LNCAP (cell line): ENCODE data around the gene LRSAM1.

Experiments
- TF ChIP-seq, protein P1 (sequence below): fragments of 450-650 bp; IDR thresholded peaks from 2 replicates; pipeline ENCODE4 v1.5.1; 2017; ENCODE audit warnings: mild to moderate bottlenecking

The LRSAM1 gene

DNA sequence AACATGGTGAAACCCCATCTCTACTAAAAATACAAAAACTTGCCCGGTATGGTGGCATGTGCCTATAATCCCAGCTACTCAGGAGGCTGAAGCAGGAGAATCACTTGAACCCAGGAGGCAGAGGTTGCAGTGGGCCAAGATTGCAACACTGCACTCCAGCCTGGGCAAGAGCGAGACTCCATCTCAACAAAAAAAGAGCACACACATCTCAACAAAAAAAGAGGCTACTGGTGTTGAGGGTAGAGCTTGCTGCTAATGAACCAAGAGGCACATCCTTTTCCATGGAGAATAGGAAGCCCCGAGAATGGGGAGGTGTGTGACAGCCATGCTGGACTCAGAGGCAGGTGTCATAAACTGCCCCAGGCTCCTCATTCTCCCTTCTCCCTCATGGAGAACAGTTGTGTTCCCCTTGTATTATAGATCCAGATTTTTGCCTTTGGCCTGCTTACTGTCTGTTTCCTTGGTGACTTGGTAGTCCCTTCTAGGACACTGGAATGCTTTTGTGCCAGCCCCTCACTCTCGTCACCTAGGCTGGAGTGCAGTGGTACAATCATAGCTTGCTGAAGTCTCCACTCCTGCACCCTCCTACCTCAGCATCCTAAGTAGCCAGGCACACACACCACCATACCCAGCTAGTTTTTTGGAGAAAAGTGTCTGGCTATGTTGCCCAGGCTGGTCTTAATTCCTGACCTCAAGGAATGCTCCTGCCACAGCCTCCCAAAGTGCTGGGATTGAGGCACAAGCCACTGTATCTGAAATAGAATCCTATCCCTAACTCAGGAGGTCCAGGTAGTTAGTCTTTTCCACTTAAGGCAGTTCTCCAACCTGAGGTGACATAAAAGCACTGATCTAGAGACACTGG lies 5.2 kb upstream of the LRSAM1 start:
- TF ChIP-seq, protein P1, sequence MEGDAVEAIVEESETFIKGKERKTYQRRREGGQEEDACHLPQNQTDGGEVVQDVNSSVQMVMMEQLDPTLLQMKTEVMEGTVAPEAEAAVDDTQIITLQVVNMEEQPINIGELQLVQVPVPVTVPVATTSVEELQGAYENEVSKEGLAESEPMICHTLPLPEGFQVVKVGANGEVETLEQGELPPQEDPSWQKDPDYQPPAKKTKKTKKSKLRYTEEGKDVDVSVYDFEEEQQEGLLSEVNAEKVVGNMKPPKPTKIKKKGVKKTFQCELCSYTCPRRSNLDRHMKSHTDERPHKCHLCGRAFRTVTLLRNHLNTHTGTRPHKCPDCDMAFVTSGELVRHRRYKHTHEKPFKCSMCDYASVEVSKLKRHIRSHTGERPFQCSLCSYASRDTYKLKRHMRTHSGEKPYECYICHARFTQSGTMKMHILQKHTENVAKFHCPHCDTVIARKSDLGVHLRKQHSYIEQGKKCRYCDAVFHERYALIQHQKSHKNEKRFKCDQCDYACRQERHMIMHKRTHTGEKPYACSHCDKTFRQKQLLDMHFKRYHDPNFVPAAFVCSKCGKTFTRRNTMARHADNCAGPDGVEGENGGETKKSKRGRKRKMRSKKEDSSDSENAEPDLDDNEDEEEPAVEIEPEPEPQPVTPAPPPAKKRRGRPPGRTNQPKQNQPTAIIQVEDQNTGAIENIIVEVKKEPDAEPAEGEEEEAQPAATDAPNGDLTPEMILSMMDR, result no peak

DNA sequence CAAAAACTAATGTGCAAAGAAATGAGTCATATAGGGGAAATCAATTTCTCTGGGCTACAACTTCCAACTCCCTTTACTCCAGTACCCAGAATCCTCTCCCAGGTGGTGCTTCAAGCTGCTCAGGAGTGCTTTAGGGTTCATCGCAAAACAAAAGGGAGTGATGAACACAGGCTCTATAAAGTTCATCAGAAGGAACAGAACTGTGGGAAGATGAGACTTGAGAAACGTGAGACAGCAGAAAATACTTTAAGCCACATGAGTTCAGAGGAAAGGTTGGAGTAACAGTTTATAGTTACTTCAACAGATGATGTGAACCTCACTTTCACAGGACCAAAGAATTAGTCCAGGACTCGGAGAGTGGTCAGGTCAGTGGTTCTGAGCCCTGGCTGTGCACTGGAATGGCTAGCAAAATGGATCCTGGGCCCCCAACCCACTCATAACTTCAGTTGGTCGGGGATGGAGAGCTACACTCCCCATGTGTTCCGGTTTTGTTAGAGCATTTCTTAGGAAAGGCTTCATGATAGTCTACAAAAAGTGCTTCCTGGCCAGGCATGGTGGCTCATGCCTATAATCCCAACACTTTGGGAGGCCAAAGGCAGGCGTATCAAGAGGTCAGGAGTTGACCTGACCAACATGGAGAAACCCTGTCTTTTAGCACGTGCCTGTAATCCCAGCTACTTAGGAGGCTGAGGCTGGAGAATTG lies 4.4 kb upstream of the LRSAM1 start:
- TF ChIP-seq, protein P1, result no peak

DNA sequence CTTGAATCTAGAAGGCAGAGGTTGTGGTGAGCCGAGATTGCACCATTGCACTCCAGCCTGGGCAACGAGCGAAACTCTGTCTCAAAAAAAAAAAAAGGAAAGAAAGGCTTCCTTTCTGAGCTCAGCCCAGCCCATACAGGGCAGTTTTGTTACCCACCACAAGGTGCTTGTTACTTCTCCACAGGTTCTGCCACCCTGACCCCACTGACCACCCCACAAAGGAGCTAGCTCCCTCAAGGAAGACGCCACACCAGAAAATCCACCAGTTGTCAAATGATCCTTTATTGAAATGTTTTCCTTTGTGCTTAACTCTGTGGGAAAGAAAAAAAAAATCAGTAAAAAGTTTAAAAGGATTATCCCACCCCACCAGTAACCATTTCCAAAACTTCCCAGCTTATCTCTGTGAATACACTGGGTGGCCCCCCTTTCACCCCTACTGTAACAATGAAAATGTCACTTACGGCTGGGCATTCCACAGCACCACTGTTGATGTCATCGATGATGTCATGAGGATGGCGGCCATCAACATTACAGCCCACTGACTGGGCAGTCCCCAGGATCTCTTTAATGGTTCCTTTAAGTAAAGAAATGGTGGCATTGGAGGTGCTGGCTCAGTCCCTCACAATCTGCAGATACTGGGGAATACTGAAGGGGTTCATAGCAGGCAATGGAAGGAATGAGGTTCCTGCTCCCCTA lies 3.7 kb upstream of the LRSAM1 start:
- TF ChIP-seq, protein P1, result no peak

DNA sequence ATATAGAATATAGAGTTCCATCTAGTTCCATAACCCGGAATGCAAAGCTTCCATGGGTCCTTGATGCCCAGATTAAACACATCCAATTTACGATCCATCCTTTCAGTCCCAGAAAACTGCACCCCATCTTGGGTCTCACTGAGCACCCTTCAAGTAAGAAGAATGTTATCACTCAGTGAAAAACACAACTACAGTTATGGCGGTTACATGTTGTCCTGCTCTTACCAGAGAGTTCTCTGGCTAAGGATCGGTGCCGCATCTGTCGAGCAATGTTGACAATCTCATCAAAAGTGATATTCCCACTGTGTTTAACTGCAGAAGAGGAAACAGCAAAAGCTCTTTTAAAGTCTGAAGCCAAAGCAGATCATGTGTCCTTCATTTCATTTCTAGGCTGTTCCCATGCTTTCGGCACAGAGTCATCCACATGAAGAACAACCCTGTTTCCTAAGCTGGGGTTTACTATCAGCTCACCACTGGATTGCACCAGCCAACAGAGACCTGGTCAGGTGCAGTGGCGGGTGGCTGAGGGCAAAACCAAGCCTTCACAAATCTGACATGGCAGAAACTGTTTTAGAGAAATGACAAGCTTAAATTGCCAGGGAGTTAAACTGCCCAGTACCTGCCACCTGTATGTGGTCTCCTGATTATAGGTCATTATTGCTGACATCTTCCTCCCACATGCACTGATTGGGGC lies 3.1 kb upstream of the LRSAM1 start:
- TF ChIP-seq, protein P1, result no peak

DNA sequence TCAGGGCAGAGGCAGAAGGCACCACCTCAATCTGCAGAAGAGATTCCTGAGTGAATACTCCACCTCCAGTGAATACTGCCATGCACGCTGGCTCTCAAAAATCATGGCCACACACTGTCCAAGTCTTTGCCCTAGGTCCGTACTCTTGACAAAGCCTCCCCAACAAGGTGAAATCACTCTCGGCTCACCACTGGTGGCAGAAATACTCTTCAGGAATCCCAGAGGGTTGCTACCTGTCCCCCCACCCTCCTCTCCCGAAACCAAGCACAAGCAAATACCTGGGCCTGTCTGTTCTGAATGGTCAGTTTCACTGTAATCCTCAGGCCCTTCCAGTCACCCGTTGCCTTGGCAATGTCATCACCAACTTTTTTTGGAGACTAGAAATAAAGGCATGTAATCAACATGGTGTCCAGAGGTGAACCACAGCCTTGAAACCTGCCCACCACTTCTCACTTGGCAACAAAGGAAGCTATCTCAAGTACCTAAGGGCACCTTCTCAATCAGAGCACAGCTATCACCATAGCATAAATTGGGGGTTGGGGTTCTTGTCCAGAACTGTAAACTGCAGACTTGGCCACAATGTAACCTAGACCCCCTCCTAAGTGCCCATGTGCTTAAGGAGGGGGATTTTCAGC lies 1.9 kb upstream of the LRSAM1 start:
- TF ChIP-seq, protein P1, result no peak

DNA sequence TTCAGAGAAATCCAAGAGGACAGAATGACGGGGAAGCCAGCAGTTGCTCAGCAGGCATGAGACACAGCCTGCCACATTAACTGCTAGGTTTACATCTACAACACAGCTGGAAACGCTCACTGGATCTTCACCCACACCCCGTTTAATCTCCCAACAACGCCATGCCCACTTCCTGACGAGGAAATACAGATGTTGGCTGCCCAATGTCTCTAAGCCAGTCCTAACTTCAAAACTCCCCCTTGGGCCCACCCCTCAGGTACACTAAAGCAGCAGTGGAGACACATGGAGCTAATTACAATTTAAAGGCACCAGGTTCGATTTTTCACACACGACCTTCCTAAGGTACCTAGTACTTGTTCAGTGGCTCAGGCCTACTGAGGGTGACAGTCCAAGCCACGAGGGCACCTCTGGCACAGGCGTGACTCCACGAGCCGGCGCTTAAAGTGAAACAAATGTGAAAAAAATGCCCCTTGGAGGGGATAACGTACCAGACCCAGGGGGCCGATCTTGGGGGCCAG lies 1.0 kb upstream of the LRSAM1 start:
- TF ChIP-seq, protein P1, result no peak

DNA sequence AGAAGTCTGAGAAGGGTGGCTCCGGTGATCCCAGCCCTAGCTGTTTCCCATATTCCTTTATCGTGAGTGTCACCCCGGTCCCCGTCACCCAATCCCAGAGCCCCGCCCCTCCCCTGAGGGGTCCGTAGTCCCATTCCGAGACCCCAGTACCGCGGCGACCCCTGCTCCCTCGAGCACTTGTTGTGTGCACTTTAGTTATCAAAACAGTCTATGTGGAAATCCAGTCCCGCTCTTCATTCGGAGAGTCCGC lies 223 bp downstream of the LRSAM1 start:
- TF ChIP-seq, protein P1, result no peak
